SK-N-SH (cell line): ENCODE results near the gene TM2D1. TPM values are rescaled to one million over a fixed set of nuclear protein-coding genes. Genes with fewer than 3 reads are reported as not detected.

Source experiments
- CTCF ChIA-PET: fragments of 300-600, 350-600 bp; formaldehyde crosslinking; extraction: SDS; loops from one replicate; lab custom pipeline; 2021; lab: Yijun Ruan, JAX
- POLR2A ChIA-PET: fragments of 350-600 bp; sonication (Branson Sonifier 250); formaldehyde crosslinking; extraction: SDS; loops from one replicate; lab custom pipeline; 2020; ENCODE audit warnings: antibody characterized with exemption, inconsistent platforms; lab: Yijun Ruan, JAX
- DNase-seq: peaks from one replicate; pipeline ENCODE4 v3.0.0; 2012
- H2AFZ ChIP-seq: fragments of 200-600 bp; sonication (generic); 2 replicates; pipeline ENCODE4 v1.8.1; 2016; ENCODE audit warnings: antibody characterized with exemption, mild to moderate bottlenecking, low read depth
- H3F3A ChIP-seq: fragments of 200-600 bp; sonication (generic); replicated peaks from 2 replicates; pipeline ENCODE3; 2016; ENCODE audit warnings: antibody characterized with exemption, mild to moderate bottlenecking; ENCODE audit not compliant: insufficient read depth
- H3K27ac ChIP-seq, 2 experiments: fragments of 200-500 bp in 1 of 2; fragments of 200-600 bp in 1 of 2; sonication (Bioruptor generic) in 1 of 2; sonication (generic), shearing (Covaris generic) in 1 of 2; 2 replicates each; pipeline versions ENCODE4 v1.5.1 to v1.6.1; 2014 to 2016; ENCODE audit warnings: low read depth in 2 of 2, inconsistent platforms in 1 of 2, low read length in 1 of 2, mild to moderate bottlenecking in 1 of 2, mixed read lengths in 1 of 2
- H3K27me3 ChIP-seq: fragments of 200-600 bp; sonication (generic), shearing (Covaris generic); 2 replicates; pipeline ENCODE4 v1.6.1; 2016; ENCODE audit warnings: mixed run types; ENCODE audit not compliant: insufficient read depth
- H3K36me3 ChIP-seq, 2 experiments: fragments of 200-500 bp in 1 of 2; fragments of 200-600 bp in 1 of 2; sonication (Bioruptor generic) in 1 of 2; sonication (generic) in 1 of 2; replicated peaks in 1 of 2; 2 replicates each; pipeline versions ENCODE3 to v1.5.1; 2014 to 2016; ENCODE audit warnings: low read length in 1 of 2, mild to moderate bottlenecking in 1 of 2; ENCODE audit not compliant: insufficient read depth in 2 of 2, control insufficient read depth in 1 of 2
- H3K4me1 ChIP-seq, 2 experiments: fragments of 200-500 bp in 1 of 2; fragments of 200-600 bp in 1 of 2; sonication (Bioruptor generic) in 1 of 2; sonication (generic), shearing (Covaris generic) in 1 of 2; 2 replicates each; pipeline versions ENCODE4 v1.5.1 to v1.6.1; 2014 to 2016; ENCODE audit warnings: low read depth in 1 of 2, low read length in 1 of 2, mixed run types in 1 of 2; ENCODE audit not compliant: insufficient read depth in 2 of 2, control insufficient read depth in 1 of 2
- H3K4me2 ChIP-seq: fragments of 200-600 bp; sonication (generic), shearing (Covaris generic); 2 replicates; pipeline ENCODE4 v1.6.1; 2017; ENCODE audit warnings: mixed run types
- H3K4me3 ChIP-seq, 2 experiments: fragments of 200-500 bp in 1 of 2; fragments of 200-600 bp in 1 of 2; sonication (Bioruptor generic) in 1 of 2; sonication (generic), shearing (Covaris generic) in 1 of 2; 2 replicates each; pipeline versions ENCODE4 v1.5.1 to v1.8.1; 2014 to 2016; ENCODE audit warnings: low read depth in 2 of 2, inconsistent platforms in 1 of 2, low read length in 1 of 2, mild to moderate bottlenecking in 1 of 2, mixed read lengths in 1 of 2, moderate library complexity in 1 of 2
- H3K79me2 ChIP-seq: fragments of 200-600 bp; sonication (generic); 2 replicates; pipeline ENCODE4 v1.8.1; 2017; ENCODE audit warnings: mild to moderate bottlenecking; ENCODE audit not compliant: insufficient read depth
- H3K9ac ChIP-seq: fragments of 200-600 bp; sonication (generic); 2 replicates; pipeline ENCODE4 v1.6.1; 2017; ENCODE audit warnings: mixed run types
- H3K9me2 ChIP-seq: fragments of 200-600 bp; sonication (generic); 2 replicates; pipeline ENCODE4 v1.6.1; 2017; ENCODE audit warnings: mixed run types
- H3K9me3 ChIP-seq: fragments of 200-600 bp; sonication (generic); 2 replicates; pipeline ENCODE4 v1.6.1; 2017; ENCODE audit warnings: mixed run types, mild to moderate bottlenecking, moderate library complexity
- H4K20me1 ChIP-seq: fragments of 200-600 bp; sonication (generic); 2 replicates; pipeline ENCODE4 v1.6.1; 2017; ENCODE audit warnings: mild to moderate bottlenecking, mixed run types; ENCODE audit not compliant: insufficient read depth
- CHD2 ChIP-seq: fragments of 150-350 bp; IDR thresholded peaks from 2 replicates; pipeline ENCODE4 v1.6.1; 2018; ENCODE audit warnings: low read length; ENCODE audit not compliant: partially characterized antibody
- ELF1 ChIP-seq: IDR thresholded peaks from 2 replicates; pipeline ENCODE4 v1.4.0; 2012
- EP300 ChIP-seq, 2 experiments: IDR thresholded peaks; 2 replicates each; pipeline versions ENCODE4 v1.4.0 to v1.6.1; 2012; ENCODE audit warnings: borderline replicate concordance in 1 of 2, low read depth in 1 of 2, low read length in 1 of 2
- FOXJ3 ChIP-seq: sonication (generic); formaldehyde crosslinking; IDR thresholded peaks from 2 replicates; pipeline ENCODE4 v1.5.1; 2020; ENCODE audit warnings: mild to moderate bottlenecking, missing genetic modification reagents
- GABPA ChIP-seq: IDR thresholded peaks from 2 replicates; pipeline ENCODE4 v1.4.0; 2012; ENCODE audit warnings: low read depth, mild to moderate bottlenecking
- JUND ChIP-seq: IDR thresholded peaks from 2 replicates; pipeline ENCODE4 v1.4.0; 2012
- MEF2A ChIP-seq: IDR thresholded peaks from 2 replicates; pipeline ENCODE4 v1.4.0; 2012; ENCODE audit warnings: low read depth, borderline replicate concordance
- MXI1 ChIP-seq: IDR thresholded peaks from 2 replicates; pipeline ENCODE4 v1.6.1; 2012; ENCODE audit warnings: mild to moderate bottlenecking, low read depth, low read length, improper control_type of control experiment
- NFIC ChIP-seq: IDR thresholded peaks from 2 replicates; pipeline ENCODE4 v1.4.0; 2012; ENCODE audit warnings: borderline replicate concordance
- POLR2AphosphoS5 ChIP-seq: IDR thresholded peaks from 2 replicates; pipeline ENCODE4 v1.6.1; 2012; ENCODE audit warnings: low read depth, low read length
- RCOR1 ChIP-seq: fragments of 150-350 bp; IDR thresholded peaks from 2 replicates; pipeline ENCODE4 v1.6.1; 2017; ENCODE audit warnings: antibody characterized with exemption, low read length
- RFX5 ChIP-seq: IDR thresholded peaks from 2 replicates; pipeline ENCODE4 v1.6.1; 2012; ENCODE audit warnings: mild to moderate bottlenecking, improper control_type of control experiment, low read length
- RXRA ChIP-seq: IDR thresholded peaks from 2 replicates; pipeline ENCODE4 v1.4.0; 2012; ENCODE audit warnings: low read depth, mild to moderate bottlenecking, borderline replicate concordance
- TAF1 ChIP-seq: IDR thresholded peaks from 2 replicates; pipeline ENCODE4 v1.6.1; 2012; ENCODE audit warnings: low read depth, mild to moderate bottlenecking, low read length, moderate library complexity, borderline replicate concordance
- TCF12 ChIP-seq: IDR thresholded peaks from 2 replicates; pipeline ENCODE4 v1.4.0; 2012
- TEAD4 ChIP-seq: IDR thresholded peaks from 2 replicates; pipeline ENCODE4 v1.4.0; 2012; ENCODE audit warnings: mild to moderate bottlenecking, borderline replicate concordance; ENCODE audit not compliant: insufficient read depth
- ZBTB33 ChIP-seq: IDR thresholded peaks from 2 replicates; pipeline ENCODE4 v1.4.0; 2012; ENCODE audit warnings: low read depth, borderline replicate concordance
- WGBS: methylation state at CpG from one replicate; pipeline ENCODE4 v1.1.6; 2017; ENCODE audit warnings: low lambda C conversion rate; 5-methylcytosine and 5-hydroxymethylcytosine counted together
- polyA plus RNA-seq, 3 experiments: library from polyadenylated mRNA; depleted of rRNA; stranded (reverse); fragments of >200 nt; gene quantifications; 2 replicates each; pipeline ENCODE4 v1.2.3, GENCODE V29; 2012
- TF ChIP-seq, protein P1 (sequence below): IDR thresholded peaks from 2 replicates; pipeline ENCODE4 v1.4.0; 2012; ENCODE audit warnings: low read depth, borderline replicate concordance

Gene TM2D1
- polyA plus RNA-seq, 1 of the 3 experiments (the other 2 are of a cell fraction) = 58.6 TPM

DNA sequence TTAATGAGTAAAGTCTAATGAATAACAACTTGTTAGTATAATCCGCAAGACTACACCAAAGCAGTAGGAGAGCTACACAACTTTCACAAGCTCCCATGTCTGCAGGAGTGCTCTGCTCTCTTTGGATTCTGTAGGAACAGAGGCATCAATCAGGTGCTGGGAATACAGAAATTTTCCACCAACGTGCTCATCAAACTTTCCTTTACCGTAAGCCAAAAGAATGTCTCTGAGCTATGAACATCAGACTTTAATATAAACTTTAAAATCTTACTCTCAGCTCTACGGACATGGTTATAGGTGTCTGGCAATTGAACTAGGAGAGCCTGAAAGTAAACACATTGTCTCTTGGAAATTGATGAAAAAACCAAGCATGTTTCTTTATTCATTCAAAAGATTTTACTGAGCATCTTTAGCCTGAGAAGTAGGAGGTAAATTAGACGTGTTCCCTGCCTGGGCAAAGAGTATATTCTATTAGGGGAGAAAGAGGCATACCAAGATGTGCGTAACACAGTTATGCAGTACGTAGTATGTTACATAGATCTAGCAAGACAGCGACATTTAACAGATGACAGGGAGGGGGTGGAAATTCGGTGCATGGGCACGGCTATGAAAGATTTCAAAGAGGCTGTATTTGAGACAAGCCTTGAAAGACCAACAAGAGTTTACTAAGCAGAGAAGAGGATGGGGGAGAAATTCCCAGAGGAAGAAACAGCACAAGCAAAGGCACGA is 85.2 kb downstream of the TM2D1 start:
- ChIA-PET CTCF (interaction anchor here (1.3 kb wide), 1 partner anchor 41 kb away, joined by 3 read pairs; no protein-coding TSS in a partner anchor), POLR2A (no interaction called here)
- Histone ChIP-seq H3K9ac (no peak overlapping the region), H3K4me2 (no peak overlapping the region), H2AFZ (no peak overlapping the region), H3K9me2 (no peaks in the 10 kb centered on the region), H3K9me3 (no peaks in the 10 kb centered on the region), H3K27ac (no peak overlapping the region), H4K20me1 (no peaks in the 10 kb centered on the region), H3K79me2 (no peaks in the 10 kb centered on the region), H3K4me1 (peaks cover 0 to 5% of the 10 kb centered on the region in 2 experiments; a peak in 1 of 4 replicates), H3F3A (no peaks in the 10 kb centered on the region), H3K36me3 (no peaks in the 10 kb centered on the region), H3K4me3 (no peak overlapping the region), H3K27me3 (no peaks in the 10 kb centered on the region)
- no peak for DNase-seq
- TF ChIP-seq MEF2A = no peak
- no peak for TF ChIP-seq GABPA
- TF ChIP-seq, protein P1, sequence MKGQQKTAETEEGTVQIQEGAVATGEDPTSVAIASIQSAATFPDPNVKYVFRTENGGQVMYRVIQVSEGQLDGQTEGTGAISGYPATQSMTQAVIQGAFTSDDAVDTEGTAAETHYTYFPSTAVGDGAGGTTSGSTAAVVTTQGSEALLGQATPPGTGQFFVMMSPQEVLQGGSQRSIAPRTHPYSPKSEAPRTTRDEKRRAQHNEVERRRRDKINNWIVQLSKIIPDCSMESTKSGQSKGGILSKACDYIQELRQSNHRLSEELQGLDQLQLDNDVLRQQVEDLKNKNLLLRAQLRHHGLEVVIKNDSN = no peak
- WGBS = 85% methylated on average over 11 of the region's 11 CpGs

DNA sequence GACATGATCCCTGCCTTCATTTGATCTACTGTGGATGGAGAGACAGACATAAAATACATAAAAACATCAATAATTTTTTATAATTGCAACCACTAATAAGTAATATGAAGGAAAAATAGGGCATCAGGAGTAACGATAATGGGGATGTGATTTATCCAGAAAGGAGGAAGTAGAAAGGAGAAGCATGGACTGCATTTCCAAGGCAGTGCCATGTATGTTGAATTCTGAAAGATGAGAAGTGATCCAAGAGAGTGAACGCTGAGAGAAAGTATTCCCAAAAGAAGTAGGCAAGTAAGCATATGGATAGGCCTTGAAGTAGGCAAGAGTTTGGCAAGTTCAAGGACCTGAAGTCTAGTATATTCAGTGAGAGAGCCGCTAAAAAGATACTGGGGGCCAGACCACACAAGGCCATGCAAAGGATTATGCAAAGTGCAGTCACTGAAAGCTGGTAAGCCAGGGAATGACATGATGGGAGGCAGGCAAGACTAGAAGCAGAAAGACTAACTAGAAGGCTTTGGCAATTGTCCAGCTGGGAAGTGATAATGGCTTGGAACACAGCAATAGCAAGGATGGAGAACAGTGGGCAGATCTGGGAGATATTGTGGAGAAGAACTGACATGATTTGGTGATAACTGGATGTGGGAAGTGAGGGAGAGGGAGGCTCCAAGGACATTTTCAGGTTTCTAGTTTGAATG is 85.9 kb downstream of the TM2D1 start:
- POLR2A ChIA-PET = no interaction called here
- no peak for DNase-seq
- WGBS = 76% methylated on average over 3 of the region's 3 CpGs

More for the DNA sequence above, 85.9 kb downstream of the TM2D1 start:
- Histone ChIP-seq H3K4me2 (no peak overlapping the region), H3K9ac (no peak overlapping the region), H3K4me1 (peaks cover 0 to 5% of the 10 kb centered on the region in 2 experiments; a peak in 1 of 4 replicates), H3K36me3 (no peaks in the 10 kb centered on the region), H2AFZ (no peak overlapping the region), H3F3A (no peaks in the 10 kb centered on the region), H3K27me3 (no peaks in the 10 kb centered on the region), H4K20me1 (no peaks in the 10 kb centered on the region), H3K27ac (no peak overlapping the region), H3K9me3 (no peaks in the 10 kb centered on the region), H3K79me2 (no peaks in the 10 kb centered on the region), H3K4me3 (no peak overlapping the region), H3K9me2 (no peaks in the 10 kb centered on the region)
- CTCF ChIA-PET = no interaction called here
- TF ChIP-seq MXI1 (no peak), CHD2 (no peak), RCOR1 (no peak), FOXJ3 (CRISPR knock-in tag) (no peak), NFIC (no peak), RXRA (no peak), ELF1 (no peak), TAF1 (no peak), MEF2A (no peak), POLR2AphosphoS5 (no peak), TEAD4 (no peak), ZBTB33 (no peak), EP300 (IDR thresholded peaks at IDR 0.05; ENCODE audit: borderline replicate concordance in 1 of 2, low read depth in 1 of 2, low read length in 1 of 2) (no peak), GABPA (no peak), JUND (no peak), TCF12 (no peak), RFX5 (no peak)
